Panc1 (cell line): ENCODE results near the gene INCENP. TPM values are rescaled to one million over a fixed set of nuclear protein-coding genes. Genes with fewer than 3 reads are reported as not detected.

ENCODE experiments used
- ATAC-seq: fragments of 200-7000 bp; cut with Tn5 transposase; 2 replicates; pipeline ENCODE4 v1.9.1; 2020; ENCODE audit warnings: mild to moderate bottlenecking, moderate library complexity
- BruUV-seq: library from RNA; stranded (reverse); fragments of 400-500 nt; replicated peaks from 2 replicates; lab custom pipeline; 2021; lab: Mats Ljungman, UMichigan
- CTCF ChIA-PET: fragments of 300-600 bp; sonication (Branson Sonifier 250); formaldehyde crosslinking; loops from one replicate; lab custom pipeline; 2022; ENCODE audit warnings: antibody characterized with exemption; lab: Charles Lee
- POLR2A ChIA-PET: fragments of 300-600 bp; sonication (Branson Sonifier 250); formaldehyde crosslinking; loops from one replicate; lab custom pipeline; 2022; ENCODE audit warnings: antibody characterized with exemption; lab: Charles Lee
- DNase-seq: peaks from one replicate; pipeline ENCODE4 v3.0.0-alpha.2; 2010; ENCODE audit warnings: low read depth, low spot score
- H3K27ac ChIP-seq: 2 replicates; pipeline ENCODE4 v1.5.1; 2011; ENCODE audit warnings: mild to moderate bottlenecking, low read length, inconsistent platforms
- H3K27me3 ChIP-seq: fragments of 200-500 bp; sonication (Bioruptor generic); 2 replicates; pipeline ENCODE4 v1.6.0; 2014; ENCODE audit warnings: low read length, inconsistent platforms; ENCODE audit not compliant: control insufficient read depth, insufficient read depth
- H3K36me3 ChIP-seq: fragments of 200-500 bp; sonication (Bioruptor generic); 2 replicates; pipeline ENCODE4 v1.5.1; 2014; ENCODE audit warnings: inconsistent platforms, mild to moderate bottlenecking, low read length, moderate library complexity; ENCODE audit not compliant: control insufficient read depth, insufficient read depth
- H3K4me1 ChIP-seq: 2 replicates; pipeline ENCODE4 v1.5.1; 2011; ENCODE audit warnings: inconsistent platforms, mild to moderate bottlenecking, low read length, moderate library complexity; ENCODE audit not compliant: control insufficient read depth, insufficient read depth
- H3K4me3 ChIP-seq, 2 experiments: 2 replicates each; pipeline ENCODE4 v1.5.1; 2011 to 2012; ENCODE audit warnings: low read depth in 2 of 2, low read length in 2 of 2, mild to moderate bottlenecking in 2 of 2, inconsistent platforms in 1 of 2, moderate library complexity in 1 of 2
- H3K9me3 ChIP-seq: fragments of 200-500 bp; sonication (Bioruptor generic); 2 replicates; pipeline ENCODE4 v1.5.1; 2014; ENCODE audit warnings: low read depth, mild to moderate bottlenecking, inconsistent platforms, low read length, moderate library complexity; ENCODE audit not compliant: control insufficient read depth, insufficient read depth
- CTCF ChIP-seq: fragments of 450-650 bp; IDR thresholded peaks from 2 replicates; pipeline ENCODE4 v1.5.1; 2017; ENCODE audit warnings: mild to moderate bottlenecking
- POLR2AphosphoS5 ChIP-seq: IDR thresholded peaks from 2 replicates; pipeline ENCODE4 v1.6.1; 2012; ENCODE audit warnings: mild to moderate bottlenecking, low read depth, low read length, moderate library complexity
- REST ChIP-seq, 2 experiments: IDR thresholded peaks; 2 replicates each; pipeline ENCODE4 v1.6.1; 2011 to 2012; ENCODE audit warnings: low read depth in 2 of 2, control low read depth in 1 of 2, low read length in 1 of 2, mild to moderate bottlenecking in 1 of 2, moderate library complexity in 1 of 2; ENCODE audit not compliant: insufficient read depth in 1 of 2
- SIN3A ChIP-seq: IDR thresholded peaks from 2 replicates; pipeline ENCODE4 v1.6.1; 2012; ENCODE audit warnings: low read depth, mild to moderate bottlenecking, low read length, moderate library complexity, borderline replicate concordance; ENCODE audit not compliant: insufficient read depth
- TCF7L2 ChIP-seq: IDR thresholded peaks from 2 replicates; pipeline ENCODE4 v1.6.1; 2011; ENCODE audit warnings: mild to moderate bottlenecking, low read depth, low read length, inconsistent platforms
- in situ Hi-C: cut with HindIII; loops from 2 replicates; pipeline ENCODE4 v1.10.0; 2016; ENCODE audit warnings: low sequenced_read_pairs, low pct_unique_long_range_greater_than_20kb
- intact Hi-C: fragments of 100-400 bp; cut with micrococcal nuclease; formaldehyde crosslinking; loops from one replicate; pipeline ENCODE4 v1.10.0; 2022; ENCODE audit not compliant: unreplicated experiment
- total RNA-seq: library from RNA; stranded (reverse); gene quantifications from one replicate; pipeline ENCODE4 v1.2.1, GENCODE V29; 2021; ENCODE audit not compliant: unreplicated experiment

The INCENP gene
- total RNA-seq, 1 experiment from 2014 or later, result 81.5 TPM

GRCh38 chr11:62166371-62166770 lies 42.6 kb downstream of the INCENP start:
- H3K4me1 ChIP-seq, result no peaks in the 10 kb centered on the region
- peaks cover 2% of the 10 kb centered on the region; the same call in 1 of the 2 replicates for H3K27me3 ChIP-seq
- DNase-seq, result no peak
- ChIA-PET CTCF (no interaction called here), POLR2A (no interaction called here)
- in situ Hi-C loops, result no loop called here
- BruUV-seq, result no TSS peak
- no peaks in the 10 kb centered on the region for H3K9me3 ChIP-seq
- intact Hi-C loops, result no loop called here
- ATAC-seq, result no peak
- H3K4me3 ChIP-seq, result no peak overlapping the region
- no peaks in the 10 kb centered on the region for H3K36me3 ChIP-seq
- TF ChIP-seq TCF7L2, result no peak
- no peak for TF ChIP-seq POLR2AphosphoS5
- TF ChIP-seq CTCF, result no peak
- TF ChIP-seq REST (IDR thresholded peaks at IDR 0.05; ENCODE audit: insufficient read depth in 1 of 2, low read depth in 2 of 2, low read length in 1 of 2), result no peak
- TF ChIP-seq SIN3A, result no peak
- H3K27ac ChIP-seq, result no peak overlapping the region

- no peak for DNase-seq
- Histone ChIP-seq H3K27me3 (peaks cover 20% of the 10 kb centered on the region; the same call in 1 of the 2 replicates), H3K4me1 (no peaks in the 10 kb centered on the region), H3K36me3 (no peaks in the 10 kb centered on the region), H3K4me3 (no peak overlapping the region), H3K9me3 (no peaks in the 10 kb centered on the region), H3K27ac (no peak overlapping the region)
- CTCF ChIA-PET, result no interaction called here
- in situ Hi-C loops (no loop called here), intact Hi-C loops (no loop called here)
- TF ChIP-seq CTCF, result no peak
- TF ChIP-seq SIN3A, result no peak
- no peak for TF ChIP-seq REST (IDR thresholded peaks at IDR 0.05; ENCODE audit: insufficient read depth in 1 of 2, low read depth in 2 of 2, low read length in 1 of 2)
- TF ChIP-seq POLR2AphosphoS5, result no peak
- TF ChIP-seq TCF7L2, result no peak
- no peak for ATAC-seq
- POLR2A ChIA-PET, result no interaction called here
- BruUV-seq, result no TSS peak
These were observed 45.6 kb downstream of the INCENP start for GRCh38 chr11:62169448-62169847.
